WTC11 (cell line): ENCODE data around the gene SDHAF1. TPM values are rescaled to one million over a fixed set of nuclear protein-coding genes. Genes with fewer than 3 reads are reported as not detected.
A peak's percentile ranks its signal among the peaks of the same experiment; 100 is the strongest.

Source experiments
- ATAC-seq: fragments of 200-7000 bp; cut with Tn5 transposase; 2 replicates; pipeline ENCODE4 v1.10.0; 2021; ENCODE audit warnings: mild to moderate bottlenecking, moderate library complexity
- CTCF ChIA-PET: fragments of 300-600 bp; sonication (Branson Sonifier 250); formaldehyde crosslinking; loops from one replicate; lab custom pipeline; 2021; ENCODE audit warnings: antibody characterized with exemption; lab: Charles Lee
- POLR2A ChIA-PET: fragments of 350-600 bp; sonication (Branson Sonifier 250); formaldehyde crosslinking; loops from one replicate; lab custom pipeline; 2021; ENCODE audit warnings: antibody characterized with exemption; lab: Charles Lee
- DNase-seq: peaks from one replicate; pipeline ENCODE4 v3.0.0; 2021; ENCODE audit warnings: low spot score
- H3K27ac Mint-ChIP-seq: 2 replicates; pipeline ENCODE4 v1.8.0; 2021; ENCODE audit warnings: mixed read lengths
- H3K27me3 Mint-ChIP-seq: 2 replicates; pipeline ENCODE4 v1.8.0; 2021; ENCODE audit warnings: low read depth, mild to moderate bottlenecking, moderate library complexity, mixed read lengths
- H3K36me3 Mint-ChIP-seq: 2 replicates; pipeline ENCODE4 v1.8.0; 2021; ENCODE audit warnings: mixed read lengths
- H3K4me1 Mint-ChIP-seq: 2 replicates; pipeline ENCODE4 v1.8.0; 2022; ENCODE audit warnings: mixed read lengths
- H3K4me3 Mint-ChIP-seq: 2 replicates; pipeline ENCODE4 v1.8.0; 2021; ENCODE audit warnings: mild to moderate bottlenecking, moderate library complexity, mixed read lengths
- H3K9me3 Mint-ChIP-seq: 2 replicates; pipeline ENCODE4 v1.8.0; 2021; ENCODE audit warnings: mixed read lengths
- ETV6 ChIP-seq: sonication (generic); formaldehyde crosslinking; IDR thresholded peaks from 2 replicates; pipeline ENCODE4 v1.8.1; 2022; ENCODE audit warnings: mild to moderate bottlenecking, missing genetic modification reagents
- IRF2 ChIP-seq: sonication (generic); formaldehyde crosslinking; IDR thresholded peaks from 2 replicates; pipeline ENCODE4 v1.8.0; 2022; ENCODE audit warnings: low read depth, missing genetic modification reagents, borderline replicate concordance
- JAZF1 ChIP-seq: fragments of 250-450 bp; sonication (Bioruptor Pico); IDR thresholded peaks from 2 replicates; pipeline ENCODE4 v1.9.0; 2021; ENCODE audit warnings: moderate library complexity, mild to moderate bottlenecking, inconsistent platforms
- KAT7 ChIP-seq: sonication (generic); formaldehyde crosslinking; IDR thresholded peaks from 2 replicates; pipeline ENCODE4 v1.8.1; 2023; ENCODE audit warnings: missing genetic modification reagents, mild to moderate bottlenecking, borderline replicate concordance
- MXD4 ChIP-seq: fragments of 250-450 bp; sonication (Bioruptor Pico); IDR thresholded peaks from 2 replicates; pipeline ENCODE4 v1.8.0; 2021; ENCODE audit warnings: mild to moderate bottlenecking, moderate library complexity, borderline replicate concordance
- NFYB ChIP-seq: sonication (generic); formaldehyde crosslinking; conservative IDR thresholded peaks from 2 replicates; pipeline ENCODE4 v1.8.0; 2022; ENCODE audit warnings: low read depth, missing genetic modification reagents
- RELA ChIP-seq: sonication (generic); formaldehyde crosslinking; IDR thresholded peaks from 2 replicates; pipeline ENCODE4 v1.8.1; 2022; ENCODE audit warnings: missing genetic modification reagents, mild to moderate bottlenecking, borderline replicate concordance
- SOX15 ChIP-seq: fragments of 250-450 bp; sonication (Bioruptor Pico); IDR thresholded peaks from 2 replicates; pipeline ENCODE4 v1.9.0; 2021; ENCODE audit warnings: mild to moderate bottlenecking
- TP53 ChIP-seq: sonication (generic); formaldehyde crosslinking; IDR thresholded peaks from 2 replicates; pipeline ENCODE4 v1.8.1; 2023; ENCODE audit warnings: mild to moderate bottlenecking, missing genetic modification reagents
- ZNF396 ChIP-seq: fragments of 250-450 bp; sonication (Bioruptor Pico); IDR thresholded peaks from 2 replicates; pipeline ENCODE4 v1.8.0; 2021; ENCODE audit warnings: mild to moderate bottlenecking, moderate library complexity, borderline replicate concordance
- ZNF671 ChIP-seq: fragments of 250-450 bp; sonication (Bioruptor Pico); IDR thresholded peaks from 2 replicates; pipeline ENCODE4 v1.8.0; 2021; ENCODE audit warnings: mild to moderate bottlenecking
- total RNA-seq: library from RNA; stranded (reverse); gene quantifications from 3 replicates; pipeline ENCODE4 v1.2.3, GENCODE V29; 2021
- TF ChIP-seq, protein P1 (sequence below): sonication (generic); formaldehyde crosslinking; IDR thresholded peaks from 2 replicates; pipeline ENCODE4 v1.8.1; 2022; ENCODE audit warnings: low read depth, missing genetic modification reagents, borderline replicate concordance
- TF ChIP-seq, protein P2 (sequence below): fragments of 200-600 bp; IDR thresholded peaks from 2 replicates; pipeline ENCODE4 v1.8.0; 2022; ENCODE audit warnings: antibody characterized with exemption
- TF ChIP-seq, protein P3 (sequence below): sonication (generic); formaldehyde crosslinking; IDR thresholded peaks from 2 replicates; pipeline ENCODE4 v1.8.1; 2023; ENCODE audit warnings: mild to moderate bottlenecking, missing genetic modification reagents, moderate library complexity
- TF ChIP-seq, protein P4 (sequence below): sonication (generic); formaldehyde crosslinking; IDR thresholded peaks from 2 replicates; pipeline ENCODE4 v1.8.0; 2022; ENCODE audit warnings: mild to moderate bottlenecking, missing genetic modification reagents
- TF ChIP-seq, protein P5 (sequence below): sonication (generic); formaldehyde crosslinking; IDR thresholded peaks from 2 replicates; pipeline ENCODE4 v1.8.0; 2022; ENCODE audit warnings: mild to moderate bottlenecking, missing genetic modification reagents
- TF ChIP-seq, protein P6 (sequence below): sonication (generic); formaldehyde crosslinking; IDR thresholded peaks from 2 replicates; pipeline ENCODE4 v1.8.0; 2022; ENCODE audit warnings: mild to moderate bottlenecking, missing genetic modification reagents
- TF ChIP-seq, protein P7 (sequence below): fragments of 250-450 bp; sonication (Bioruptor Pico); IDR thresholded peaks from 2 replicates; pipeline ENCODE4 v1.8.0; 2021; ENCODE audit warnings: mild to moderate bottlenecking

The SDHAF1 gene
- total RNA-seq, 1 experiment from 2014 or later: 20.8 TPM

DNA sequence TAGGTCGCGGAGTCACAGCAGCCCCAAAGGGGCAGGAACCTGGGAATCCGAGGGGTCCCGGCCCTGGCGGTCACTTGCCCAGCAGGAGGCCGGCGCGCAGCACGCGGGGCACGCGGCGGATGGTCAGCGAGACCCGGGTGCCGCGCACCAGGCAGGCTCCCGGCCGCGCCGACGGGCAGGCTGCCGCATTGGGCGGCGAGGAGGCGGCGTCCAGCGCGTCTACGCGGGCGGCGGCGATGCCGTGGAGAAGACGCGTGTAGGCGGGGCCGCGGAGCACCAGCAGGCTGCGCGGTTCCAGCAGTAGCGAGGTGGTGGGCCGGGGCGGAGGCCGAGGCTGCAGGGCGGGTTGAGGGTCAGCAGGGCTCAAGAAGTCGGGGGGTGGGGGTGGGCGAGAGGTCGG, 14.2 kb downstream of the SDHAF1 start (continued):
- no peak for TF ChIP-seq SOX15 (CRISPR knock-in tag)
- TF ChIP-seq IRF2: no peak
- TF ChIP-seq, protein P1, sequence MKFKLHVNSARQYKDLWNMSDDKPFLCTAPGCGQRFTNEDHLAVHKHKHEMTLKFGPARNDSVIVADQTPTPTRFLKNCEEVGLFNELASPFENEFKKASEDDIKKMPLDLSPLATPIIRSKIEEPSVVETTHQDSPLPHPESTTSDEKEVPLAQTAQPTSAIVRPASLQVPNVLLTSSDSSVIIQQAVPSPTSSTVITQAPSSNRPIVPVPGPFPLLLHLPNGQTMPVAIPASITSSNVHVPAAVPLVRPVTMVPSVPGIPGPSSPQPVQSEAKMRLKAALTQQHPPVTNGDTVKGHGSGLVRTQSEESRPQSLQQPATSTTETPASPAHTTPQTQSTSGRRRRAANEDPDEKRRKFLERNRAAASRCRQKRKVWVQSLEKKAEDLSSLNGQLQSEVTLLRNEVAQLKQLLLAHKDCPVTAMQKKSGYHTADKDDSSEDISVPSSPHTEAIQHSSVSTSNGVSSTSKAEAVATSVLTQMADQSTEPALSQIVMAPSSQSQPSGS: no peak
- peak; percentile 68; the same call in 1 of the 2 replicates for TF ChIP-seq ETV6 (CRISPR knock-in tag)
- TF ChIP-seq, protein P2, sequence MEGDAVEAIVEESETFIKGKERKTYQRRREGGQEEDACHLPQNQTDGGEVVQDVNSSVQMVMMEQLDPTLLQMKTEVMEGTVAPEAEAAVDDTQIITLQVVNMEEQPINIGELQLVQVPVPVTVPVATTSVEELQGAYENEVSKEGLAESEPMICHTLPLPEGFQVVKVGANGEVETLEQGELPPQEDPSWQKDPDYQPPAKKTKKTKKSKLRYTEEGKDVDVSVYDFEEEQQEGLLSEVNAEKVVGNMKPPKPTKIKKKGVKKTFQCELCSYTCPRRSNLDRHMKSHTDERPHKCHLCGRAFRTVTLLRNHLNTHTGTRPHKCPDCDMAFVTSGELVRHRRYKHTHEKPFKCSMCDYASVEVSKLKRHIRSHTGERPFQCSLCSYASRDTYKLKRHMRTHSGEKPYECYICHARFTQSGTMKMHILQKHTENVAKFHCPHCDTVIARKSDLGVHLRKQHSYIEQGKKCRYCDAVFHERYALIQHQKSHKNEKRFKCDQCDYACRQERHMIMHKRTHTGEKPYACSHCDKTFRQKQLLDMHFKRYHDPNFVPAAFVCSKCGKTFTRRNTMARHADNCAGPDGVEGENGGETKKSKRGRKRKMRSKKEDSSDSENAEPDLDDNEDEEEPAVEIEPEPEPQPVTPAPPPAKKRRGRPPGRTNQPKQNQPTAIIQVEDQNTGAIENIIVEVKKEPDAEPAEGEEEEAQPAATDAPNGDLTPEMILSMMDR: no peak
- TF ChIP-seq ZNF671 (CRISPR knock-in tag): no peak
- TF ChIP-seq MXD4 (CRISPR knock-in tag): no peak
- TF ChIP-seq JAZF1 (CRISPR knock-in tag): no peak
- TF ChIP-seq, protein P3, sequence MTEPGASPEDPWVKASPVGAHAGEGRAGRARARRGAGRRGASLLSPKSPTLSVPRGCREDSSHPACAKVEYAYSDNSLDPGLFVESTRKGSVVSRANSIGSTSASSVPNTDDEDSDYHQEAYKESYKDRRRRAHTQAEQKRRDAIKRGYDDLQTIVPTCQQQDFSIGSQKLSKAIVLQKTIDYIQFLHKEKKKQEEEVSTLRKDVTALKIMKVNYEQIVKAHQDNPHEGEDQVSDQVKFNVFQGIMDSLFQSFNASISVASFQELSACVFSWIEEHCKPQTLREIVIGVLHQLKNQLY (CRISPR knock-in tag): no peak
- no peak for TF ChIP-seq RELA (CRISPR knock-in tag)
- no peak for TF ChIP-seq NFYB (CRISPR knock-in tag)
- TF ChIP-seq, protein P4, sequence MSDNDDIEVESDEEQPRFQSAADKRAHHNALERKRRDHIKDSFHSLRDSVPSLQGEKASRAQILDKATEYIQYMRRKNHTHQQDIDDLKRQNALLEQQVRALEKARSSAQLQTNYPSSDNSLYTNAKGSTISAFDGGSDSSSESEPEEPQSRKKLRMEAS (CRISPR knock-in tag): no peak
- TF ChIP-seq, protein P5, sequence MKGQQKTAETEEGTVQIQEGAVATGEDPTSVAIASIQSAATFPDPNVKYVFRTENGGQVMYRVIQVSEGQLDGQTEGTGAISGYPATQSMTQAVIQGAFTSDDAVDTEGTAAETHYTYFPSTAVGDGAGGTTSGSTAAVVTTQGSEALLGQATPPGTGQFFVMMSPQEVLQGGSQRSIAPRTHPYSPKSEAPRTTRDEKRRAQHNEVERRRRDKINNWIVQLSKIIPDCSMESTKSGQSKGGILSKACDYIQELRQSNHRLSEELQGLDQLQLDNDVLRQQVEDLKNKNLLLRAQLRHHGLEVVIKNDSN (CRISPR knock-in tag): no peak

DNA sequence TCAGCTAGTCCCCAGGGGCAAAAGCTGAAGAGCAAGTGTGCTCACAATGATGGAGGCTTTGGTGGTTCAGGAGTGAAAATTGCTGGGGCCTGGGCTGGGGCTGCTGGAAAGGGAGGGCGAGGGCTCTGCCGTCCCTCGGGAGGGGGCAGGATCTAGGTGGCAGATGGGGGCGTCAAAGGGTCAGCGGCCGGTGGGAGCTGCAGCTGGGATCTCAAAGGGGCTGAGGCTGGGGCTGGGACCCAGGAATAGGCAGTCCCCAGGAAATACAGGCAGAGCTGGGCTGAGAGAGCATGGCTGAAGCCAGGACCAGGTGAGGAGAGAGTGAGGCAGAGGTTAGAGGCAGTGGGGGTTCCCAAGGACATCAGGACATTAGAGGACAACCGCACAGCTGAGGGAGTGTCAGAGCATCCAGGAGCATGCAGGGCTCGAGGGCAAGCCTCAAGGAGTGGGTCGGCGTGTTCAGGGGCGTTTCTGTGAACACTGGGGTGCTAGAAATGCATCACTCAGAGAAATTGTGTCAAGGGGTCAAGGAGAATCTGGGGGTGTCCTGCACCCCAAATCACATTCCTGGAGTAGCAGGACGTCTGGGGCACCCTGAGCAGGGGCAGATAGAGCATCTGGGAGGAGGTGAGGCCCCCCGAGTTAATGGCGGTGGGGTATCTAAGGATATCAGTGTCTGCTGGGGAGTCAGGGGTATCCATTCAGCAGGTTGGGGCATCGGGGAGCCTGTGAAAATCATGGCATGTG, 14.8 kb downstream of the SDHAF1 start:
- Mint-ChIP-seq H3K4me1 (peaks cover 29% of the 10 kb centered on the region), H3K27me3 (peaks cover 16% of the 10 kb centered on the region), H3K4me3 (peak overlapping the region; percentile 63), H3K27ac (peak overlapping the region; percentile 49; the same call in 1 of the 2 replicates), H3K36me3 (peaks cover 11% of the 10 kb centered on the region), H3K9me3 (no peaks in the 10 kb centered on the region)
- TF ChIP-seq KAT7 (CRISPR knock-in tag) (no peak), IRF2 (no peak), TP53 (0 out of 2 replicates have a peak, but pooled peaks have one; percentile 3), ZNF396 (CRISPR knock-in tag) (no peak)
- TF ChIP-seq, protein P6, sequence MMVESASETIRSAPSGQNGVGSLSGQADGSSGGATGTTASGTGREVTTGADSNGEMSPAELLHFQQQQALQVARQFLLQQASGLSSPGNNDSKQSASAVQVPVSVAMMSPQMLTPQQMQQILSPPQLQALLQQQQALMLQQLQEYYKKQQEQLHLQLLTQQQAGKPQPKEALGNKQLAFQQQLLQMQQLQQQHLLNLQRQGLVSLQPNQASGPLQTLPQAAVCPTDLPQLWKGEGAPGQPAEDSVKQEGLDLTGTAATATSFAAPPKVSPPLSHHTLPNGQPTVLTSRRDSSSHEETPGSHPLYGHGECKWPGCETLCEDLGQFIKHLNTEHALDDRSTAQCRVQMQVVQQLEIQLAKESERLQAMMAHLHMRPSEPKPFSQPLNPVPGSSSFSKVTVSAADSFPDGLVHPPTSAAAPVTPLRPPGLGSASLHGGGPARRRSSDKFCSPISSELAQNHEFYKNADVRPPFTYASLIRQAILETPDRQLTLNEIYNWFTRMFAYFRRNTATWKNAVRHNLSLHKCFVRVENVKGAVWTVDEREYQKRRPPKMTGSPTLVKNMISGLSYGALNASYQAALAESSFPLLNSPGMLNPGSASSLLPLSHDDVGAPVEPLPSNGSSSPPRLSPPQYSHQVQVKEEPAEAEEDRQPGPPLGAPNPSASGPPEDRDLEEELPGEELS (CRISPR knock-in tag): no peak
- TF ChIP-seq, protein P7, sequence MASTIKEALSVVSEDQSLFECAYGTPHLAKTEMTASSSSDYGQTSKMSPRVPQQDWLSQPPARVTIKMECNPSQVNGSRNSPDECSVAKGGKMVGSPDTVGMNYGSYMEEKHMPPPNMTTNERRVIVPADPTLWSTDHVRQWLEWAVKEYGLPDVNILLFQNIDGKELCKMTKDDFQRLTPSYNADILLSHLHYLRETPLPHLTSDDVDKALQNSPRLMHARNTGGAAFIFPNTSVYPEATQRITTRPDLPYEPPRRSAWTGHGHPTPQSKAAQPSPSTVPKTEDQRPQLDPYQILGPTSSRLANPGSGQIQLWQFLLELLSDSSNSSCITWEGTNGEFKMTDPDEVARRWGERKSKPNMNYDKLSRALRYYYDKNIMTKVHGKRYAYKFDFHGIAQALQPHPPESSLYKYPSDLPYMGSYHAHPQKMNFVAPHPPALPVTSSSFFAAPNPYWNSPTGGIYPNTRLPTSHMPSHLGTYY (CRISPR knock-in tag): no peak
- POLR2A ChIA-PET: interaction anchor here (1.5 to 2.7 kb wide), 2 partner anchors 11 to 44 kb away, joined by 4 to 18 read pairs; partner anchors contain the start of gene THAP8
- CTCF ChIA-PET: interaction anchor here (1.1 to 2.0 kb wide), 7 partner anchors 12 to 265 kb away, joined by 3 to 13 read pairs (median 4); partner anchors contain the start of gene THAP8
- no peak for DNase-seq
- ATAC-seq: no peak
